WI38 (cell line): ENCODE data around the gene NCAM2.
A peak's percentile ranks its signal among the peaks of the same experiment; 100 is the strongest.

Experiments
- H3K4me3 ChIP-seq: 2 replicates; pipeline ENCODE4 v1.5.1; 2011; ENCODE audit warnings: low read depth, mild to moderate bottlenecking, control low read depth, low read length
- TF ChIP-seq, protein P1 (sequence below): IDR thresholded peaks from 2 replicates; pipeline ENCODE4 v1.5.1; 2012; ENCODE audit warnings: low read depth, mild to moderate bottlenecking, control low read depth, low read length

The NCAM2 gene

DNA sequence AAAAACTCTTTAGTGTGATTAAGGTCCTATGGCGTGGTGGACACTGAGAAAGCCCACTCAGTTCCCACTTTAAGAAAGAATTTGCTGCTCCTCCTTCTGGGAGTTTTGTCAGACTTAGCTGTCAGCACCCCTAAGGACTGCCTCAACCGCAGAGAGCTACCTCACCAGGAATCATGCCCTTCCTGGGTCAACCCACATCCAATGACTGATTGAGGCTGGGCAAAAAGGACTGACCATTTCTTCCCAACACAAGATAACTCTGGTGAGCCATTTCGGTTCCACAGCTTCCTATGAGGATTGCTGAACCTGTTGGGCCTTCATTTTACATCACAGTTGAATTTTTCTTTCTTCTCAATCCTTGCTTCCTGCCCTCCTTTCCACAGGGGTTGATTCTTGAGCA, 197.9 kb downstream of the NCAM2 start:
- no peak overlapping the region for H3K4me3 ChIP-seq
- TF ChIP-seq, protein P1, sequence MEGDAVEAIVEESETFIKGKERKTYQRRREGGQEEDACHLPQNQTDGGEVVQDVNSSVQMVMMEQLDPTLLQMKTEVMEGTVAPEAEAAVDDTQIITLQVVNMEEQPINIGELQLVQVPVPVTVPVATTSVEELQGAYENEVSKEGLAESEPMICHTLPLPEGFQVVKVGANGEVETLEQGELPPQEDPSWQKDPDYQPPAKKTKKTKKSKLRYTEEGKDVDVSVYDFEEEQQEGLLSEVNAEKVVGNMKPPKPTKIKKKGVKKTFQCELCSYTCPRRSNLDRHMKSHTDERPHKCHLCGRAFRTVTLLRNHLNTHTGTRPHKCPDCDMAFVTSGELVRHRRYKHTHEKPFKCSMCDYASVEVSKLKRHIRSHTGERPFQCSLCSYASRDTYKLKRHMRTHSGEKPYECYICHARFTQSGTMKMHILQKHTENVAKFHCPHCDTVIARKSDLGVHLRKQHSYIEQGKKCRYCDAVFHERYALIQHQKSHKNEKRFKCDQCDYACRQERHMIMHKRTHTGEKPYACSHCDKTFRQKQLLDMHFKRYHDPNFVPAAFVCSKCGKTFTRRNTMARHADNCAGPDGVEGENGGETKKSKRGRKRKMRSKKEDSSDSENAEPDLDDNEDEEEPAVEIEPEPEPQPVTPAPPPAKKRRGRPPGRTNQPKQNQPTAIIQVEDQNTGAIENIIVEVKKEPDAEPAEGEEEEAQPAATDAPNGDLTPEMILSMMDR: no peak

DNA sequence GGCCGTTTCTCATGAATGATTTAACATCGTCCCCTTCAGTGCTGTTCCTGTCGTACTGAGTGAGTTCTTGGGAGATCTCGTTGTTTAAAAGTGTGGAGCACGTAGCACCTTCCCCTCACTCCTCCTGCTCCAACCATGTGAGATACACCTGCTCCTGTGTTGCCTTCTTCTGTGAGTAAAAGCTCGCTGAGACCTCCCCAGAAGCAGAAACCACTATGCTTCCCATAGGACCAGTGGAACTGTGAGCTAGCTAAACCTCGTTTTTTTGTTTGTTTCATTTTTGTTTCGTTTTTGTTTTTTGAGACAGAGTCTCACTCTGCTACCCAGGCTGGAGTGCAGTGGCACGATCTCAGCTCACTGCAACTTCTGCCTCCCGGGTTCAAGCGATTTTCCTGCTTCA, 198.6 kb downstream of the NCAM2 start:
- no peak overlapping the region for H3K4me3 ChIP-seq
- TF ChIP-seq, protein P1: no peak

DNA sequence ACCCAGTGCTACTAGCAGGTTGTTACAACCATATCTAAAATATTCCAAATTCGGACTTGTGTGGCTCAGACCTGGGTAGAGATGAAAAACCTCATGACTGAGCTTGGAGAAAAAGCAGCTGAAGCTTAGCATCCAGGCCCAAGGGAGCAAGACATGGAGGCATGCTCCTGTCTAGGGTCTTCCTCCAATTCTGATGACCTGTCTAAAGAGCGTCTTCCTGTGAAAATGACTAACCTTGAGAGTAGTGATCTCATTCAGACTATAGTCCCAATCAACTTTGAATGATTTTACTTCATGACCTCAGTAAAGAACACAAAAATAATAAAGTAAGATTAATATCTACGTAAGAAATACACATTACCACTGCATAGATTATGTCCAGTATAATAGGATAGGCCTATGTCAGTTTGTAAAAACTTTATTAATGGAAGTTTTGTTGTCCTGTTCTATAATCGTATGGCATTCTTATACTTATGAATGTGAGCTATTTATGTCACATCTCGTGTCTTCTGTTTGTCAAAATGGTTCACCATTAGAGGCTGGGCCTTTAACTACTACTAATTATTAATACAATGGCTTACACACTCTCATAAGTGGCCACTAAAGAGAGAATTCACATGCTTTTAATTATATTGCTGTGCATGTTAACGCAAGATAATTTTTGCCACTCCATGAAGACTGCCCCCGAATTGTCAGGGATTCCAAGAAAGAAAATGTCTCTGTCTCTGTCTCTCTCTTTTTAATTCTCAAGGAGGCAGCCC, 201.3 kb downstream of the NCAM2 start:
- H3K4me3 ChIP-seq: no peak overlapping the region
- TF ChIP-seq, protein P1: no peak

DNA sequence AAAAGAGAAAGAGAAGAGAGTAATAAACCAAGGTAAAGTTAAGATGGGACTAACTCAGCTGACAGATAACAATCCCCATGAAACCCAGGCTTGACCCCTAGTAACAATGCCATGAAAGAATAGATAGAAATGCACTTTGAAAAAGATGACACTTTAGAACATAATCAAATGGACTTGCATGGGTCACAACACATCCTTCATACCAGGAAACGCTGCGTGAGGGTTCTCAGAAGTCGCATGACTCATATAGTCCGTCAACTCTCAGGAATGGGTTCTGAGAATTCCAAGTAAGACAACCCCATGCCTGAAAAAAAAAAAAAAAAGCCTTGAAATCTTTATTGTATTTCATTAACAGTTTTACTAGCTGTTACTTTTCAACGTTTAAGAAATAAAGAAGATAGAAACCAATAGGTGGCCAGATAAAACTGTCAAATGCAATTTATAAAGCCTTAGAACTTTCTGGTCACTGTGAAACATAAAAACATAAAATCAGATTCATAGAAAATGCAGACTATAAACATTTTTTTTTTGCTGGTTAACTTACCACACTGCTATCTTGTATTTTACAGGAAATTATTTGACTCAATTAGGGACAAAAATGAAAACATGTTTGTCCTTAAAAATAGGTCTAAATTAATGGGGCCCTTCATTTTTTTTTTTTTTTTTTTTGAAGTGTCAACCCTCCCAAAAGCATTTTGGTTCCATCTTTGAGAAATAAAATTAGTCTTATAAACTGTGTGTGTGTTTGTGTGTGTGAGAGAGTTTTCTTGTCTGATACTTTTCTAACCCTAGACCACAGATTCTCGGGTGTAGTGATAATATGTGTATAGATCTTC, 202.1 kb downstream of the NCAM2 start:
- TF ChIP-seq, protein P1: no peak
- H3K4me3 ChIP-seq: peak overlapping the region; percentile 39

DNA sequence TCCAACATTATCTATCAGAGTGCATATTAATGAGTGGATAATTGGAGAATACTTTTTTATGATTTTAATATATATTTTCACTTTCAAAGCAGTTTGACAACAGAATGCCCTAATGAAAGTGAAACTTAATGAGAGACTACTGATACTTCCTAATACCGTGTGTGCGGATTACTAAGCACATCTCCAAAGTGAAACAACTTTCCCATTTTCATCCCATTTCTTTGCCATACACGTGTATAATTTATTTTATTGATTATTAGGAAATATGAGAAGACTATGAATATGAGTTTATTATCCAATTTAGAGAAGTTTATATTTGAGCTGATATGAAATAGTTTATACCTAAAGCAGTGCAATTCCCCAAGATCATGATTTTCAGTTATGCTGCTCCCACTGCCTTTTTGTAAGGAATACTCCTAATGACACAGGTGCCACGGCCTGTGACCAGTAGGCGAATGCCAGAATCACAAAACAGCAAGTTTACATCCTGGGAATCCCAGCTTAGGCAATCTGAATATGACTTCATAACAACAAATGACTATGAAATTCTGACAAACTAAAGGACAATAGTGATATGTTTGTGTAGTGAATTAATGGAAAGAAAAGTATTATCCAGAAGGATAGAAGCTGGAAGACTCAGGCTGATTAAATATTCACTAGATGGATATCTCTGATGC, 202.9 kb downstream of the NCAM2 start:
- peak overlapping the region; percentile 39 for H3K4me3 ChIP-seq
- TF ChIP-seq, protein P1: no peak

DNA sequence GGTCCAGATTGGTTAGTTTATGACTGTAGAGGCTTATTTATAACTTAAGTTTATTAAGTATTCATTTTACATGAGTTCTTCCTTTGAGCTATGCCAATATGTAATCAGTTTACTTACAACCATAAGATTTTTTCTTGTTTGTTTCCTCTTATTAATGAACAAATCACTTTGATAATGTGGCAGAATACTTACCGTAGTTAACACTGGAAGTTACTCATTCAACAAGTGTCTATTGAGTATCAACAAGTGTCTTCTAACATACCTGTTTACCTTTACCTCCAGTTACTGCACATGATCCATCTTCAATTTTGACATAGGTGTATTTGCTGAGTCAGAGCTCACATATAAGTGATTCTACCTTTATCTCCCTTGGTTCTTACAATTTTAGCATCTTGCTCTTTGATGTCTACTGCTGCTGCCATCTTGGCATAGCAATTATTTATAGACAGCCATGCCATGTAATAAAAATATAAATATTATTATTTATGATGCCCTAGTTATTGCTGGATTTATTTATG, 205.7 kb downstream of the NCAM2 start:
- no peak overlapping the region for H3K4me3 ChIP-seq
- TF ChIP-seq, protein P1: no peak
